SKM-1 (cell line): ENCODE data around the gene TNIP1.

Experiments
- DNase-seq: peaks from one replicate; lab custom pipeline; 2025; ENCODE audit not compliant: unreplicated experiment; lab: John Stamatoyannopoulos, UW

Gene TNIP1, protein sequence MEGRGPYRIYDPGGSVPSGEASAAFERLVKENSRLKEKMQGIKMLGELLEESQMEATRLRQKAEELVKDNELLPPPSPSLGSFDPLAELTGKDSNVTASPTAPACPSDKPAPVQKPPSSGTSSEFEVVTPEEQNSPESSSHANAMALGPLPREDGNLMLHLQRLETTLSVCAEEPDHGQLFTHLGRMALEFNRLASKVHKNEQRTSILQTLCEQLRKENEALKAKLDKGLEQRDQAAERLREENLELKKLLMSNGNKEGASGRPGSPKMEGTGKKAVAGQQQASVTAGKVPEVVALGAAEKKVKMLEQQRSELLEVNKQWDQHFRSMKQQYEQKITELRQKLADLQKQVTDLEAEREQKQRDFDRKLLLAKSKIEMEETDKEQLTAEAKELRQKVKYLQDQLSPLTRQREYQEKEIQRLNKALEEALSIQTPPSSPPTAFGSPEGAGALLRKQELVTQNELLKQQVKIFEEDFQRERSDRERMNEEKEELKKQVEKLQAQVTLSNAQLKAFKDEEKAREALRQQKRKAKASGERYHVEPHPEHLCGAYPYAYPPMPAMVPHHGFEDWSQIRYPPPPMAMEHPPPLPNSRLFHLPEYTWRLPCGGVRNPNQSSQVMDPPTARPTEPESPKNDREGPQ

DNA sequence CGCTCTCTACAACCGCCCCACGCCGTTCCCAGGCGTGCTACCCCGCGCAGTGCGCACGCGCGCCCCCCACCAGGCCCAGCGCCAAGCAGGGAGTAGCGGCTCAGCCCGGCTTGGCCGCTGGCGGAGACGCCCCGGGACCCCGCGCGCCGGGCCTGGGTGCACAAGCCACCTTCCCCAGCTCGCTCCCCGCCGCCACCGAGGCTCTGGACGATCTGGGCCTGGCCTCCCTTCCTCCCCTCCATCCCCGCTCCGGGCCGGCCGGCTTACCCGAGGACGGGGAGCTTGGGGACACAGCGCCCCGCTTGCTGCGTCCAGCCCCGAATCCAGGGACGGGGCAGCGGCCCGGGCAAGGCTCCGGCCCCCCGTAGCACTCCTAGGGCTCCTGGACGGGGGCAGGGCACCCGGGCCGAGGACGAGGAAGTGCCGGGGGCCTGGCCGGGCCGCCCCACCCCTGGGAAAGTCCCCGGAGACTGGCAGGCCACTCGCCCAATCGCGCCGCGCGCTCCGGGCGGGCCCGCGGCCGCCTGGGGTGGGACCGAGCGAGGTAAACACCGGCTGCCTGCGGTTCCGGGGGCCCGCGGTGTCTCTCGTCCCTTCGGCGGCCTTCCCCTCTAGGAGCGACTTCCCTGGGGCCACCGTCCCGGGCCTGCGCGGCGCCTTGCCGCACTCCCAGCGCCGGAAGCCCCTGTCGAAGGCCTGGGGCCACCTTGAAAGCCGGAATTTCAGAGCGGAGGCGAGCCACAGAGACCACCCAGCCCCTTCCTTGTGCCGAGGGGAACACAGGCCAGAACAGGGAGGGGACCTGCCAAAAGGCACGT lies at the start of gene TNIP1:
Gene TNIP1 (minus strand): TSS at position 422 of the 818 bp plus-strand sequence. CDS start 15,939 bp downstream, outside the sequence.
- peak; percentile 59 for DNase-seq

DNA sequence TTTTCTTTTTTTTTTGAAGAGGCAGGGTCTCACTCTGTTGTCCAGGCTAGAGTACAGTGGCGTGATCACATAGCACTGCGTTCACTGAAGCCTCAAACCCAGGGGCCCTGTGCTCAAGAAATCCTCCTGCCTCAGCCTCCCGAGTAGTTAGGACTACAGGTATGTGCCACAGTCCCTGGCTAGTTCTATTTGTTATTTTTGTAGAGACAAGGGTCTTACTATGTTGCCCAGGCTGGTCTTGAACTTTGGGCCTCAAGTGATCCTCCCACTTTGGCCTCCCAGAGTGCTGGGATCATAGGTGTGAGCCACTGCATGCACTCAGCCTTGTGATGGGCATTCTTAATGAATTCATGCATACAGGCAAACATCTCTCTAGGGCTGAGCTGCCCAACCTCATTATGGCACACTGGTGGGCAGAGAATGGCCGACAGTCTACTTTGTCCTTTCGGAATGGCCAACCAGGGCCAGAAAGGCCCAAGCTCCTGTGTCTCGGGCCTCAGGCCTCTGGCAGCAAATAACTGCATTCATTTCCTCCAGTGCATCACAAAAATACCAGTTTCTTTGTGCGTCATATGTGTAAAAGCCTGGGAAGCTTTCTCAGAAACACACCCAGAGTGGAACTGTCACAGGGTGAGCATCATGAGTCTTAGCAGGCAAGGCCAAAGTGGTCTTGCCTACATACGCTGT lies 49.5 kb upstream of the TNIP1 start:
- DNase-seq = no peak

DNA sequence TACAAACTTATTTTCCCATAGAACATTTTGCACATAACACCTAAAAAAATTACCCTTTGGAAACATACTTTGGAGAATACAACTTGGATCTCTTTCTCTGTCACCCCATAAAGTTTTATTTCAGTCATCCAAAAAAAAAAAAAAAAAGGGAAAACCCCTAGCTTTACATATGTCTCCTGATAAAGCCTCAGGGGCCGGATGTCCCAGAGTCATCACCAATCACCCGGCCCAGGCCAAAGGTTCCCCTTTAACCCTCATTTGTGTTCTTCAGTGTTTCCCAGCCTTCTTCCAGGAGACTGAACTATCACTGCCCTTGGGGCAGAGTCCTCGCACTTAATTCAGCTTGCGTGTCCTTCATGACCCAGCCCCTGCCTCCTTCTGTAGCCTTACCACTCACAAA lies 48.0 kb upstream of the TNIP1 start:
- DNase-seq = no peak

DNA sequence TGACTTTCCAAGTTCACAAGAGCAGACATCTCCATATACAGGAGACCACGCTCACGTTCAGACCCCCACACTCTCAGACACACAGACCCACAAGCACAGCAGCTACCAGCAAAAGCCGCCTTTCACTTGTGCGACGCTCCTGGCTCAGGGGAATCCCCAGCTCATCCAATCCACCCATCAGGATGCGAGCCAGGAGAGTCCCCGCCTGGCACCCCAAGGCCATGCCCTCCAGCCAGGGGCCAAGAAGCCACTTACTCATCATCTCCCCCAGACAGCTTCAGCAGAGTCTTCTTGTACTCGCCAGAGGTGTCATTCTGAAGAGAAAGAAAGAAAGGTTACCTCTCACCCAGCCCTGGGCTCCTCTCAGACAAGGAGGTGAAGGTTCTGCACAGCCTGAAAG lies 47.1 kb upstream of the TNIP1 start:
- DNase-seq = no peak

DNA sequence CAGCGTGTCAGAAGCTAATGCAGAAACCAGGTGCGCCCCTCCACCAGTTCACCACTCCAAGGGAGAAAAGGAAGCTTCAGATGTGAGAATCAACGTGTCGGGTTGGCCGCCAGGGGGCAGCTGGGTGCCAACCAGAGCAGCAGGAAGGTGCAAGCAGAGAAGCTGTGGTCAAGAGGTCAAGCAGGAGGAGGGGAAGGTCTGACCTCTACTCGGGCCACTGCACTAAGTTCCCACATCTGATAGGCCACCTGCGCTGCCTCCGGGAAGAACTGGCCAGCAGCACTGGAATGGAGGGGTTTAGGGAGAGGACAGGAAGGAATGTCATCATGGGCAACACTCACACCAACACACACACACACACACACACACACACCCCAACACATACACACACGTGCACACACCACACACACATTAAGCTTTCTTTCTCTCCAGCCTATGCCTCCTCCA lies 45.4 kb upstream of the TNIP1 start:
- peak; percentile 70 for DNase-seq

DNA sequence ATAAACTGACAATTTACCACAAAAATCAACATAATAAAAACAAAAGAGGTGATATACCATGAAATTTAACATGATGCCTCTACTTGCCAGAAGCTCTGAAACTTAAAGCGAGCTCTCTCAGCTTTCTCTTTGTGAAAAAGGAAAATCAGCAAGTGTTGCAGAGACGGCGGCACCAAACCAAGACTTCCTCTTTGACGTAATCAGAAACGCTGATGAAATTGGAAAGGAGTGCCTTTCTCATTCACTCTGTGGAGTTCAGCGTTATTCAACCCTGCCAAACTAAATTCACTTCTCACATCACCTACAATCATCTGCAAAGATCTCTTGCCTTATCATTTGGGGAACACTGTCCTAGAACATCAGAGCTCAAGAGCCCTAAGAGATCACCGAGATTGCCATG lies 44.6 kb upstream of the TNIP1 start:
- DNase-seq = peak; percentile 5

DNA sequence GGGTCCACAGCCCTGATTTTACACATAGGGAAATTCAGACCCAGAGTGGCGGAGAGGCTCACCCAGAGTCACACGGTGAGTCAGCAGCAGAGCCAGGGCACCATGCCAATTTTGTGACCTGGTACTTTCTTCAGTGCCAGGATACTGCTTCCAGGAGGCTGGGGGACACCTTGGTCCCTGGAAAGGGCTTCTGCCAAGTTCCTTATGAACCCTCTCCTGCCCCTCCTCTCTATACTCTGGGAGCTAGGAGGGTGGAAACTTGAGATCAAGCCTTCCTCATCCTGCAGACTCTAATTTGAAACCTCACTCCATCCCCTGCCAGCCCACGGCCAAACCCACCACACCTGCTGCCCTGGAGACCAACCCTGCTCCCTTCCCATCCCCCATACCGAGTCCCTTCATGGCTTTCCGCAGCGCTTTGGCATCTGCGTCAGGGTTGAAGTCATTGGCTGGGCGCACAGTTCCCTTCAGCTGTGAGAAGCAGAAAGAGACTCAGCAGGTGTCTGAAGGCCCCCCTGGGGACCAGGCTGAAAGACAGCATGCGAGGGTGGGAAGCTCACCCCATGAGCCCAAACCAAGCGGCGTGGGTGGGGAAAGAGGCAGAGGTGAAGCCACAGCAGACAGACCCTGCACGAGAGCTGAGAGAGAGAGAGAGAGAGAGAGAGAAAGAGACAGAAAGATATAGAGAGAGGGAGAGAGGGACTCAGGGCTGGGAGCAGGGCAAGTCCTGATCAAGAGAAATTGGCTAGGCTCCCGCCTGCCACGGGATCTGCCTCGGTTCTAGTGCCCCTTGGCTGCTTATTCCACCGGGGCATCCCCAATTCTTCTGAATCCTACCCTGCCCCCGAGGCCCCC lies 43.3 kb upstream of the TNIP1 start:
- no peak for DNase-seq

DNA sequence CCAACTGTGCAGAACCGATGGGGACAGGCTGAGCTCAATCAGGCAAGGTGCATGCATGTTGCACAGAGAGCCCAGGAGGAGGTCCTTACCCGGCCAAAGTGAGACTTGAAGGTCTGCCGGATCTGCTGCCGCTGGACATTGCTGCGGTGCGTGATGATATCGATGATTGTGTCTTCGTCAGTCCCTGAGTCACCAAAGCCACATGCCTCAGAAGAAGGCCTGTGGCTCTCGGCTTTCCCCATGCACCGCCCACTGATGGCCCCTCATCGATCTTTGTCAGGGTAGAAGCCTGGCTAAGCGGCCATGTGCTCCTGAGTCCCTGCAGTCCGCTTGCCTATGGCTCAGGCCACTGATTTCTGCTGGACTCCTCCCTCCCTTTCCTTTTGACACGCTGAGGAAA lies 42.0 kb upstream of the TNIP1 start:
- no peak for DNase-seq

DNA sequence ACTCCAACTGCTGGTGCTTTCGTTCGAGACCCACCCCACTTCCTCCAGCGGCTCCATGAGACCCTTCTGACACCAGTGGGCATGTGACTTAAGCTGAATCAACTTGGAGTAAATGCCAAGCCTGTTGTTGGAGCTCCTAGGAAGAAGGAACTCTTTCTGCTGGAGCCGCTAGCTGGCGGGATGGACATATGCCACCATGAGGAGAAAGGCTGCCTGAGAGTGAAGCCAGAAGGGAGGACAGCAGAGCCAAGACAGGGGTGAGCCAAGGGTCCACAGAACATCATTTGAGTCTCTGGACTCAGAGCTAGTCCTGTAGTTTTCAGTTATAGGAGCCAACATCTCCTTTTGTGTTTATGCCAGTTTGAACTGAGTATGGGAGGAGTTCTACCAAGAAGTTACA lies 40.8 kb upstream of the TNIP1 start:
- DNase-seq = no peak

DNA sequence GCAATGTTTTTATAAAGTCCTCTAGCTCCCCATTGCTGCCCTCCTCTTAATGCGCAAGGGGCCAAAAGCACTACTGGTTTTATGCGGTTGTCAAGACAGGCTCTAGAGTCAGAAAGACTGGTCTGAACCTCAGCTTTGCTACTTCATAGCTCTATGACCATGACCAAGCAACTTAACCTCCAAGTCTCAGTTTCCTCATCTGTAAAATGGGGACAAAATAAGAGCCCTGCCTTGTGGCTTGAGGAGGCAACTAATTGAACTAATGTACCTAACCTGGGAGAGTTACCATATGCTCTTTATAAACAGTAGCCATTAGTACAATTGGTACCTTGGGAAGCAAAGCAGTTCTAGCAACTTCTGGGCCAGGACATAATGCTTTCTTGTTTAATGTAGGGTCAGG lies 40.3 kb upstream of the TNIP1 start:
- no peak for DNase-seq

DNA sequence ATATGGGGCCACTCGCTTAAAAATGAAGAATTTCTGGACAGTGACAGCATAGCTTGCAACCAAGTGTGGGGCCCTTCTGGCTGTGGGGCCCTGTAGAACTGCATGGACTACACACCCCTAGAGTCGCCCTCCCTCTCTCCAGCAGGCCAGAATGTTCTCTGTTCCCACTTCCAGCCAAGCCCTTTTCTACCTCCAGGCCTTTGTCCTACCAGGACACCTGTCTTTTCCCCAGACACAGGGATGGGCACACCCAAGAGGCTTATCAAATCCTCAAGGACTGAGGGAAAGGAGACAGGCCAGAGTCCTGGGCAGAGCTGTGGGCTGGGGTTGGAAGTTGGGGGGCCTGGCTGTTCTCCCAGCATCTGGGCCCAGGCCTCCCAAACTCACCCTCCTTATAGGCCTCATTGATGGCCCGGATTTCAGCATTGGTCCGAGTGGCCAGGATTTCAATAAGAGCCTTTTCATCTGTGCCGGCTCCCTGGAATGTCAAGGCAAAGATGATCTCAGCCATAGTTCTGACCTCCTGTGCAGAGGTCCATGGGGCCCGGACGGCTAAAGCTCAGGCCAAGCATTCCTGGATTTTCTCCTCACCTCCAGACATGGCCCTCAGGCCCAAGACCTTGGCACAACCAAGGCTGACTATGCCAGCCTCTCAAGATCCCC lies 38.2 kb upstream of the TNIP1 start:
- no peak for DNase-seq

DNA sequence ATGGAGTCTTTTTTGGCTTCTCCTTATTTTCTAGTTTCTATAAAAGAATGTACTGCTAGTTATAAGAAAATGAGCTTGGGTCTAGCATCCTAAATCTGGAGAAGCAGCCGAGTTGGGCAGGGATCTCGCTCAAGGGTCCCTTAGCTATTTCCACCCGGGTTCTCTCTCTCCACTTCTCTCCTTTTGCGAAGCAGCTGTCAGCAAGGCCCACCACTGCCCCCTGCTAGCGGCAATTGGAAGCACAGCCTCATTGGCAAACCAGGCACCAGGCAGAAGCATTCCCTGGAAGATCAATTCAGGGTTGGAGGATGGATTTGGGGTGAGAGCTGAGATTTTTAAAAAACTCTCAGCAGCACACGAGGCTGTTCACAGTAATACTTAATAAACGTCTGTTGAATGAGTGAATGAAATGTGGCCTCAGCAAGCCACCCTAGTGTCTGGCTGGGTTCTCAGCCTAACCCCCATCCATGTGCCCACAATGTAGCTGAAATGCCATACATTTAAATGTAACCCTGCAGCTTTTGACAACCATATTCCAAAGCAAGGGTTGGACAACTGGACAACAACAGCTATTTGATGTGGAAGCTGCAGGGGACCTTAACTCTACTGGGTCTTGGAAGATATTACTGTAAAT lies 34.6 kb upstream of the TNIP1 start:
- DNase-seq = peak; percentile 55

DNA sequence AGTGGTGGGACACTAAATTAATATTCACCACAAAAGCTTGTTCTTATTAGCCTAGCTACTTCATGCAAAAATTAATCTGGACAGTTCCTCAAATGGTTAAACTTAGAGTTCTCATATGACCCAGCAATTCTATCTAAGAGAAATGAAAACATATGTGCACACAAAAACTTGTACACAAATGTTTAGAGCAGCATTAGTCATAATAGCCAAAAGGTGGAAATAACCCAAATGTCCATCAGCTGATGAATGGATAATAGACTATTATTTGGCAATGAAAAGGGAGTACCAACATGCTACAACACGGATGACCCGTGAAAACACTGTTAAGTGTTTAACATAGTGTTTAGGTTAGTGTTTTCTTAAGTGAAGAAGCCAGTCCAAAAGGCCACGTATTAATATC lies 32.8 kb upstream of the TNIP1 start:
- DNase-seq = no peak

DNA sequence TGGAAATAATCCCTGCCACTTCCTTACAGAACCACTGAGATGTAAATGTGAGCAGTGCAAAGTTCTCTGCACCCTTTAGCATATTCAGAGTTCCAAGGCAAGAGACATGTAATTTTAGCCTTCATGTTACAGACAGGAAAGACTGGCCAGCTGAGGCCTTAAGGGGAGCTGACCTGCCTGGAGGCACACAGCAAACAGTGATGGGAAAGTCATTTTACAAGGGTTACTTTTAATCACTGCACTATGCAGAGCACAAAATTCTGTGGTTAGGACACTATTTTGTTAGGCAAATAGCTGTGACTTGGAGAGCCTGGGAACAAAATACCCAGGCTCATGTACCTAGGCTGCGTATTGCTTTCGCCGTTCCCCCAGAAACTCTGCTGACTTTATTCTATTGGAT lies 30.2 kb upstream of the TNIP1 start:
- DNase-seq = no peak

DNA sequence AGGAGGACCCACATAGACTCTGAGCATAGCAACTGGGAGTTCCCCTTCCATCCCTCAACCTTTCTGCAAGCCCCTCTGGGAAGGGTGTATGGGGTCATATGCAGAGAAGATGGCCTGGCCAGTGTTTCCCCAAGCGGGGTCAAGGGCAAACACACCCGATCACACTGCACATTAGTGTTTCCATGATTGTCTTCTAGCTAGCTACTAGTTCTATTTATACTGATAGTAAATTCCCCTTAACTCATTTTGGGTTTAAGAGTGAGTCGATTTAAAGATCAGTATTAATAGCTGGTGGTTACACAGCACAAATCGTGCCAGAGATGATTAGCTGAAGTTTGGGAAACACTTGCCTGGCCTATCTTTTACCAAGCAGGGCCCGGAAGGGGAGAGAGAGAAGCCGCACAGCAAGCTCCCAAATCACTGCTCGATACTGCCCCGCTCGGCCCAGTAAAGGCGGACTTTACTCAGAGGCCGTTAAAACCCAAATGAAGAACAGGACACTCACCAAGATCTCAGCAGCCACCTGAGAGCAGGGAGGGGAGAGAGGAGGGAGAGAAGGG lies 29.4 kb upstream of the TNIP1 start:
- DNase-seq = no peak

DNA sequence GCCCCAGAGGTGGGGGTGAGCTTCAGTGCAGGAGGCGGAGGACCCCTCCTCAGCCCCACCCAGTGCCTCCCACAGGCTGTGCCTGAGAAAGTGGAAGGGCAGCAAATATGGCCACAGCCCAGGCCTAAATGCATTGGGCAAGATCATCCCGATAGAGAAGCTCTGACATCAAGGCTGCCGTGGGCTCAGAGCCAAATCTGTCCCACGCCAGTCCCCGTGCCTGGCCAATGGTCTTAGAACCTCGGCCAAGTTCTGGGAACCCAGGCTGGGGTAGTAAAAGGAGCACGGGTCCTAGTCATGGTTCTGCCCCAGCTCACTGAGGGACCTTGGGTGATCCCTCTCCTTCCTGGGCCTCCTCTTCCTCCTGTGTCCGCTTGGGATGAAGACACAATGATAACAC lies 27.7 kb upstream of the TNIP1 start:
- DNase-seq = no peak

DNA sequence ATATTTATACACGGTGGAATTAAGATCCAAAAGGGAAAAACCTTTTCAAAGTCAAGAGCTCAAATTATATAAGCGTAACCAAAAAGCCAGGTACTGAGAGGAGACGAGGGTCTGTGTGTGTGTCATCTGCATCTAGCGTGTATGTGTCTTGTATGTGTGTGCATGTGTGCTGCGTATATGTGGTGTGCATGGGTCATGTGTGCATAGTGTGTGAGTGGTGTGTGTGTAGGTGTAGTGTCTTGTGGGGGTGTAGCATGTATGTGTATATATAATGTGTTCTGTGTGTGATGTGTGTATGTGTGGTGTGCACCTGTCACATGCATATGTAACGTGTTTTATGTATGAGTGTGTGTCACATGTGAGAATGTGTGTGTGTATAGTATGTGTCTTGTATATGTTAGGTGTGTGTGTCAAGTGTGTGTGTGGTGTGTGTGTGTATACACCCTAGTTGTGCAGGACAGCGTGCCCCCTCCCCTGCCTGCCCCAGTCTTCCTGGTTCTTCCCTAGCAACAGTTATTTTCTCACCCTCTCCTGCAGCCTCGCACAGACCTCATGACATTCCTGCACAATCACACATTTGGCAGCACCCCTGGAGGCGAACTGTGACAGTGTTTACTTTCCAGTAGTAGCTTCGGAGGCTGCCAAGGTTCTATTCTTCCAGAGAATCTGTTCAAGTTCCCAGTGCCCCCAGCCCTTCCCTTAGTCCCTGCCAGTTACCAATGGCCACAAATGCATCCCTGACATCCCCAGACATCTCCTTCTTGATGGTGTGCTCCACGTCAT lies 27.1 kb upstream of the TNIP1 start:
- no peak for DNase-seq

DNA sequence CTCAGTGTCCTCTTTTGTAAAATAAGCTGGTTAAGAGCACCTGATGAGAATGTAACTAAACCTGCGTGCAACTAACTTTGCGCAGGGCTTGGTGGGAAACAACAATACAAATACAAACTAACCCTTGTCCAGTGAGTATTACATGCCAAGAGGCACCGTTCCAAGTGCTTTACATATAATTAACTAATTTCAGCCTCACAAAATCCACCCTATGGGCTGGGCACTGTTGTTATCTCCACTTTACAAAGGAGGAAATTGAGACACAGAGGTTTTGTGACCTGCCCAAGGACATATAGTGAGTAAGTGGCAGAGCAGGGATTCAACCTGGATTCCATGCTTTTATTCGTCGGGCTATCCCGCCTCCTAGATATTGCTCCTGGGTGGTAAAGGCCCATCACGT lies 26.2 kb upstream of the TNIP1 start:
- DNase-seq = no peak
